Glutamatergic neuron (in vitro differentiated cells): Measurements from ENCODE around the gene BBS1. TPM values are rescaled to one million over a fixed set of nuclear protein-coding genes. Genes with fewer than 3 reads are reported as not detected.

ENCODE experiments used
- DNase-seq: peaks from one replicate; pipeline ENCODE4 v3.0.0; 2022
- H3K27ac Mint-ChIP-seq: one replicate; pipeline ENCODE4 v1.8.0; 2020; ENCODE audit warnings: mild to moderate bottlenecking, mixed read lengths, inconsistent platforms; ENCODE audit not compliant: unreplicated experiment
- H3K27me3 Mint-ChIP-seq: one replicate; pipeline ENCODE4 v1.8.0; 2020; ENCODE audit warnings: mild to moderate bottlenecking, moderate library complexity, mixed read lengths, inconsistent platforms; ENCODE audit not compliant: unreplicated experiment
- H3K36me3 Mint-ChIP-seq: one replicate; pipeline ENCODE4 v1.8.0; 2020; ENCODE audit warnings: mild to moderate bottlenecking, mixed read lengths, inconsistent platforms; ENCODE audit not compliant: unreplicated experiment
- H3K4me1 Mint-ChIP-seq: one replicate; pipeline ENCODE4 v1.8.0; 2020; ENCODE audit warnings: mild to moderate bottlenecking, low read depth, mixed read lengths, inconsistent platforms; ENCODE audit not compliant: unreplicated experiment
- H3K4me3 Mint-ChIP-seq: one replicate; pipeline ENCODE4 v1.8.0; 2020; ENCODE audit warnings: mild to moderate bottlenecking, mixed read lengths, inconsistent platforms; ENCODE audit not compliant: unreplicated experiment
- H3K9me3 Mint-ChIP-seq: one replicate; pipeline ENCODE4 v1.8.0; 2020; ENCODE audit warnings: mild to moderate bottlenecking, moderate library complexity, mixed read lengths, inconsistent platforms; ENCODE audit not compliant: unreplicated experiment
- total RNA-seq: library from RNA; stranded (reverse); fragmentation: NEBNext Ultra II Directional; extraction: Animal tissue kit (Norgen Biotek cat#: 25700); gene quantifications from one replicate; pipeline ENCODE4 v1.2.1, GENCODE V29; 2021; ENCODE audit not compliant: unreplicated experiment
- TF ChIP-seq, protein P1 (sequence below): fragments of 200-600 bp; sonication (generic); IDR thresholded peaks from one replicate; pipeline ENCODE4 v1.5.0; 2021; ENCODE audit not compliant: partially characterized antibody, unreplicated experiment

Gene BBS1
- total RNA-seq, 1 donor from 2014 or later, result 37.3 TPM

DNA sequence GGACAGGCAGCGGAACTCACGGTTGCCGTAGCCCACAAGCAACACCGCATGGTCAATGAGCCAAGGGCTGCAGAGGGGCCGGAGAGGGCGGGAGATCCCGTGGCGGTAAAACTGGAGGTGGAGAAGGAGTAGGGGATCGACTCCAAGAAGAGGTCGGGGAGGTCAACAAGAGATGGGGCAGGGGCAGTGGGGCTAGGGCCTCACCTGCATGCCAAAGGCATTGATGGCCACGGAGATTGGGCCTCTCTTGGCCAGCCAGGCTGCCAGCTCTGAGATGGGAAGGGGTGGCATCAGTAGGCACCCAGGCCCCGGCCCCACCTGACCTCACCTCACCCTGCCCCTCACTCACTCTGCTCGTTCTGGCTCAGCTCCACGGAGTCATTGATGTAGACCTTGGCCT, 54.1 kb downstream of the BBS1 start:
- TF ChIP-seq, protein P1, sequence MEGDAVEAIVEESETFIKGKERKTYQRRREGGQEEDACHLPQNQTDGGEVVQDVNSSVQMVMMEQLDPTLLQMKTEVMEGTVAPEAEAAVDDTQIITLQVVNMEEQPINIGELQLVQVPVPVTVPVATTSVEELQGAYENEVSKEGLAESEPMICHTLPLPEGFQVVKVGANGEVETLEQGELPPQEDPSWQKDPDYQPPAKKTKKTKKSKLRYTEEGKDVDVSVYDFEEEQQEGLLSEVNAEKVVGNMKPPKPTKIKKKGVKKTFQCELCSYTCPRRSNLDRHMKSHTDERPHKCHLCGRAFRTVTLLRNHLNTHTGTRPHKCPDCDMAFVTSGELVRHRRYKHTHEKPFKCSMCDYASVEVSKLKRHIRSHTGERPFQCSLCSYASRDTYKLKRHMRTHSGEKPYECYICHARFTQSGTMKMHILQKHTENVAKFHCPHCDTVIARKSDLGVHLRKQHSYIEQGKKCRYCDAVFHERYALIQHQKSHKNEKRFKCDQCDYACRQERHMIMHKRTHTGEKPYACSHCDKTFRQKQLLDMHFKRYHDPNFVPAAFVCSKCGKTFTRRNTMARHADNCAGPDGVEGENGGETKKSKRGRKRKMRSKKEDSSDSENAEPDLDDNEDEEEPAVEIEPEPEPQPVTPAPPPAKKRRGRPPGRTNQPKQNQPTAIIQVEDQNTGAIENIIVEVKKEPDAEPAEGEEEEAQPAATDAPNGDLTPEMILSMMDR, result no peak
- Mint-ChIP-seq H3K27ac (no peak overlapping the region), H3K4me3 (no peak overlapping the region), H3K27me3 (peaks cover 8% of the 10 kb centered on the region), H3K4me1 (peaks cover 6% of the 10 kb centered on the region), H3K9me3 (peaks cover 8% of the 10 kb centered on the region), H3K36me3 (no peaks in the 10 kb centered on the region)
- no peak for DNase-seq

DNA sequence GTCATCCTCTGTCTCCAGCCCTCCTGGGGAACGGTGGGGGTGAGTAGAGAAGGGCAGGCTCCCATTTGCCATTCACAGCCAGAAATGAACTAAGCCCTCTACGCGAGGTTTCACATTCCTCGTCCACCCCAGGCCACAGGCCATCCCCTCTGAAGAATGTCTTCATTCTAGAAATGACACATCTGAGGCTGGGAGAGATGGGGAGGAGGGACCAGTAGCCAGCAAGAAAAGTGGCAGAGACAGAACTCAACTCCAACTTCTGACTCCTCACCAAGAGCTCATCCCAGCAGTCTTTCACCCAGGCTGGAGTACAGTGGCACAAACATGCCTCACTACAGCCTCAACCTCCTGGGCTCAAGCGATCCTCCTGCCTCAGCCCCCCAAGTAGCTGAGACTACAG, 54.5 kb downstream of the BBS1 start:
- peaks cover 7% of the 10 kb centered on the region for H3K4me1 Mint-ChIP-seq
- no peak overlapping the region for H3K4me3 Mint-ChIP-seq
- H3K27ac Mint-ChIP-seq, result no peak overlapping the region
- DNase-seq, result no peak
- H3K36me3 Mint-ChIP-seq, result no peaks in the 10 kb centered on the region
- H3K9me3 Mint-ChIP-seq, result peaks cover 8% of the 10 kb centered on the region
- peaks cover 8% of the 10 kb centered on the region for H3K27me3 Mint-ChIP-seq
- TF ChIP-seq, protein P1, result no peak

DNA sequence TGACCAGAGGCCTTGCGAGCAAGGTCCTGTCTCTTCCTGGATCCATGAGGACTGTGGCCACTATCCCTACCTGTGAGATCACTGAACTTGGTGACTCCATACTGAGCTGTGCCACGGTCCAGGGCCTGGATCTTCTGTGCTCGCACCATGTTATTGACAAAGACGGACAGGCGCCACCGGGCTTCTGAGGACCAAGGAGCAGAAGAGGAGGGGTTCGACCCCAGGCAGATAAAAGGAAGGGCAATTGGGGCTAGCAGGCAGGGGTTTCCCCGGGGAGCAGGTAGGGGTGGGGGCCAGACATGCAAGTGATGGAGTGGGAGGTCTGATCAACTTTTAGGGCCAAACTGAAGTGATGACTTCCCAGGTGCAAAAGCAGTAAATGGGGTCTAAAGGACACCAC, 55.8 kb downstream of the BBS1 start:
- H3K4me1 Mint-ChIP-seq, result peaks cover 14% of the 10 kb centered on the region
- H3K27me3 Mint-ChIP-seq, result peaks cover 4% of the 10 kb centered on the region
- TF ChIP-seq, protein P1, result no peak
- no peak for DNase-seq
- H3K36me3 Mint-ChIP-seq, result no peaks in the 10 kb centered on the region
- no peak overlapping the region for H3K27ac Mint-ChIP-seq
- no peak overlapping the region for H3K4me3 Mint-ChIP-seq
- H3K9me3 Mint-ChIP-seq, result peaks cover 7% of the 10 kb centered on the region

DNA sequence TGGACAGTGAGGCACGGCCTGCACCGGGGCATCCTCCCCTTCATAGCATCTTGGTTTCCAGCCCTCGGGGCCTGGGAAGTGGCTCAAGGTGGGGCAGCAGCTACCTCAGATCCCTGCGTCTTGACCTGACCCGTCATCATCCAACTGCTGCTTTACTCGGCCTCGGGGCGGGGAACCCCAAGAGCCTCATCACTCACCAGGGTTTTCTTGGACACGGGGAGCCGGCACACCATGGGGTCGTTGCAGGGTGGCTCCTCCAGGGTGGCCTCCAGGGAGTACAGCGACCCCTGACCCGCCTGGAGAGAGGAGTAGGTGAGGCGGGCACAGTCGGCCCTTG, 57.3 kb downstream of the BBS1 start:
- no peak for DNase-seq
- Mint-ChIP-seq H3K27me3 (peaks cover 2% of the 10 kb centered on the region), H3K9me3 (peaks cover 3% of the 10 kb centered on the region), H3K36me3 (no peaks in the 10 kb centered on the region), H3K27ac (no peak overlapping the region), H3K4me1 (peaks cover 12% of the 10 kb centered on the region), H3K4me3 (peak overlapping the region; percentile 55)
- TF ChIP-seq, protein P1, result no peak

DNA sequence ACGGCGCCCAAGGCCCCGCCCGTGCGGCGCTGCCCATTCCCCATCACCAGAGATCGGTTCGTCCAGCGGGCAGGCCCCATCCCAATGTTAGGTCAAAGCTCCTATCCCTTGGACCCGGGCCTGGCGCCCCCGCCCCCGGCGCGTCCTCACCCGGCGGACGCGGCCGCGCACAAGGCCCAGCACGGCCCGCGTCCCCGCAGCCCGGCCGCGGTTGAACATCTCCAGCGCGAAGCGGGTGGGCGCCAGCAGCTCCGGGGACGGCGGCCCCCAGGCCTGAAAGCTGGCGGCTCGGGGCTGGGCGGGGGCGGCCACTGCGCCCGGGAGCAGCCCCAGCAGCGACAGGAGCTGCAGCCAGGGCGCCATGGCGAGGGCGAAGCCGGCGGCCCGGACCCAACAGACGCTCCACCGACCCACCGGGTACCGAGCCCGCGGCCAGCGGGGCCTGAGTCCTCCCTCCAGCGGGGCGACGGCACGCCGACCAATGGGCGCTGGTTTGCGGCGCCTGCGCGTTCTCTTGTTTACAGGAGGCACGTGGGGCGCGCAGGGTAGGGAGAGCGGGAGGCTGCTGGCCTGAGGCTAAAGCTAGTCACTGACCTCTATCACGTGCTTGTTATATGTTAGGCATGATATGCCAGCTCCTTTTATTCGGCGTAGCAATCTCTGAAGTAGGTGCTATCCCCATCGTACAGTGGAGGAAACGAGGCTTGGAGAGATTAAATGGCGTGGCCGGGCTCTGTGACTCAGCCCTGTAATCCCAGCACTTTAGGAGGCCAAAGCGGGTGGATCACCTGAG, 57.9 kb downstream of the BBS1 start, which contains the start of gene CTSF:
CTSF (minus strand) TSS at position 483 of the 793 bp plus-strand sequence; CDS start at position 363, 120 bp downstream.
- no peaks in the 10 kb centered on the region for H3K36me3 Mint-ChIP-seq
- no peak within 1 kb of the TSS for H3K27ac Mint-ChIP-seq
- peaks cover 3% of the 10 kb centered on the region for H3K9me3 Mint-ChIP-seq
- H3K27me3 Mint-ChIP-seq, result no peaks in the 10 kb centered on the region
- peak; percentile 84 for DNase-seq
- peak within 1 kb of the TSS; percentile 55 for H3K4me3 Mint-ChIP-seq
- TF ChIP-seq, protein P1, result no peak
- H3K4me1 Mint-ChIP-seq, result peaks cover 11% of the 10 kb centered on the region
